ENCODE data around the gene KAZN. TPM values are rescaled to one million over a fixed set of nuclear protein-coding genes. Genes with fewer than 3 reads are reported as not detected.

The KAZN gene
- total and polyA plus RNA-seq, 2 of the 8 experiments (the other 6 are each of a cell fraction or from before 2014, with no cell fraction given) = 3.7 to 11.8 TPM

DNA sequence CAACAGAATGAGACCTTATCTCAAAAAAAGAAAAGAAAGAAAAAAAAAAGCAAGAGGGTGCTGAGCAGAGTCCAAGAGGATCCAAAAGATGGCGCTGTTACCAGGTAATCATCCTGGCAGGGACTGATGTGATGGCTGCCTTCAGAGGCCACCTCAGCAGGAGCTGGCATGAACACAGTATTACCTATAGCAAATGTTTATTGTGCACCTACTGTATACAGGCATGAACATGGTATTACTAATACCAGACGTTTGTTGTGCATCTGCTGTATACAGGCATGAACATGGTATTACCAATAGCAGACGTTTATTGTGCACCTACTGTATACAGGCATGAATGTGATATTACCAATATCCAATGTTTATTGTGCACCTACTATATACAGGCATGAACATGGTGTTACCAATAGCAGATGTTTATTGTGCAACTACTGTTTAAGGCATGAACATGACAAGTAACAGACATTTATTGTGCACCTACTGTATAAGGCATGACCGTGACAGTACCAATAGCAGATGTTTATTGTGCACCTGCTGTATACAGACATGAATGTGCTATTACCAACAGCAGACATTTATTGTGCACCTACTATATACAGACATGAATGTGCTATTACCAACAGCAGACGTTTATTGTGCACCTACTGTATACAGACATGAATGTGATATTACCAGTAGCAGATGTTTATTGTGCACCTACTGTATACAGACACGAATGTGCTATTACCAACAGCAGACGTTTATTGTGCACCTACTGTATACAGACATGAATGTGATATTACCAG is 439.9 kb downstream of the KAZN start:
- no peak overlapping the region for H3K27ac ChIP-seq (ENCODE audit: low read depth, low read length)
- POLR2A ChIA-PET (ENCODE audit: partially characterized antibody) = no interaction called here
- TF ChIP-seq, protein P1, sequence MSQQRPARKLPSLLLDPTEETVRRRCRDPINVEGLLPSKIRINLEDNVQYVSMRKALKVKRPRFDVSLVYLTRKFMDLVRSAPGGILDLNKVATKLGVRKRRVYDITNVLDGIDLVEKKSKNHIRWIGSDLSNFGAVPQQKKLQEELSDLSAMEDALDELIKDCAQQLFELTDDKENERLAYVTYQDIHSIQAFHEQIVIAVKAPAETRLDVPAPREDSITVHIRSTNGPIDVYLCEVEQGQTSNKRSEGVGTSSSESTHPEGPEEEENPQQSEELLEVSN (IDR thresholded peaks at IDR 0.05) = no peak
- TF ChIP-seq TAF7 (optimal IDR thresholded peaks at IDR 0.05; ENCODE audit: borderline replicate concordance, low read depth, low read length) (no peak), TBP (IDR thresholded peaks at IDR 0.05; ENCODE audit: low read depth, low read length) (no peak), POLR2AphosphoS5 (IDR thresholded peaks at IDR 0.05; ENCODE audit: low read depth, low read length) (no peak), YY1 (IDR thresholded peaks at IDR 0.05; ENCODE audit: low read depth, low read length) (peak; percentile 85), POU5F1 (IDR thresholded peaks at IDR 0.05; ENCODE audit: low read depth, low read length) (no peak), PHF8 (conservative IDR thresholded peaks at IDR 0.05; ENCODE audit: low read depth, low read length) (no peak), RAD21 (IDR thresholded peaks at IDR 0.05 in 1 of 2, conservative IDR thresholded peaks at IDR 0.05 in 1 of 2; ENCODE audit: low read depth in 2 of 2, low read length in 2 of 2) (peak; percentile 53 to 57)
- TF ChIP-seq, protein P2, sequence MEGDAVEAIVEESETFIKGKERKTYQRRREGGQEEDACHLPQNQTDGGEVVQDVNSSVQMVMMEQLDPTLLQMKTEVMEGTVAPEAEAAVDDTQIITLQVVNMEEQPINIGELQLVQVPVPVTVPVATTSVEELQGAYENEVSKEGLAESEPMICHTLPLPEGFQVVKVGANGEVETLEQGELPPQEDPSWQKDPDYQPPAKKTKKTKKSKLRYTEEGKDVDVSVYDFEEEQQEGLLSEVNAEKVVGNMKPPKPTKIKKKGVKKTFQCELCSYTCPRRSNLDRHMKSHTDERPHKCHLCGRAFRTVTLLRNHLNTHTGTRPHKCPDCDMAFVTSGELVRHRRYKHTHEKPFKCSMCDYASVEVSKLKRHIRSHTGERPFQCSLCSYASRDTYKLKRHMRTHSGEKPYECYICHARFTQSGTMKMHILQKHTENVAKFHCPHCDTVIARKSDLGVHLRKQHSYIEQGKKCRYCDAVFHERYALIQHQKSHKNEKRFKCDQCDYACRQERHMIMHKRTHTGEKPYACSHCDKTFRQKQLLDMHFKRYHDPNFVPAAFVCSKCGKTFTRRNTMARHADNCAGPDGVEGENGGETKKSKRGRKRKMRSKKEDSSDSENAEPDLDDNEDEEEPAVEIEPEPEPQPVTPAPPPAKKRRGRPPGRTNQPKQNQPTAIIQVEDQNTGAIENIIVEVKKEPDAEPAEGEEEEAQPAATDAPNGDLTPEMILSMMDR (IDR thresholded peaks at IDR 0.05; ENCODE audit: control extremely low read depth in 1 of 3, insufficient read depth in 1 of 3, low read depth in 1 of 3, low read length in 3 of 3) = peak; percentile 51 to 75 (median 65)

More for the DNA sequence above, 439.9 kb downstream of the KAZN start:
- no peaks in the 10 kb centered on the region for H3K36me3 ChIP-seq (ENCODE audit: control insufficient read depth in 2 of 4, insufficient read depth in 4 of 4, low read length in 3 of 4)
- H3K79me2 ChIP-seq (ENCODE audit: control insufficient read depth in 1 of 2, insufficient read depth in 2 of 2, low read length in 2 of 2) = no peaks in the 10 kb centered on the region
- H3K4me2 ChIP-seq (ENCODE audit: insufficient read depth in 1 of 2, low read depth in 2 of 2, low read length in 2 of 2) = no peak overlapping the region
- H3K23ac ChIP-seq (ENCODE audit: insufficient read length) = no peak overlapping the region
- H3K4me3 ChIP-seq (ENCODE audit: extremely low read depth in 1 of 4, insufficient read depth in 2 of 4, low read depth in 3 of 4, low read length in 4 of 4) = no peak overlapping the region
- H2BK120ac ChIP-seq (replicated peaks; ENCODE audit: low read depth, low read length) = no peak overlapping the region
- CTCF ChIA-PET (ENCODE audit: partially characterized antibody) = interaction anchor here (0.6 to 3.8 kb wide), 24 partner anchors 9 to 925 kb away, joined by 3 to 32 read pairs (median 3); no protein-coding TSS in a partner anchor
- H3K23me2 ChIP-seq (ENCODE audit: low read depth, low read length) = no peaks in the 10 kb centered on the region
- H3K56ac ChIP-seq (replicated peaks; ENCODE audit: insufficient read length, low read depth, low read length) = no peak overlapping the region
- H3K9me3 ChIP-seq (ENCODE audit: insufficient read depth in 2 of 2, low read depth in 1 of 2, low read length in 1 of 2) = no peaks in the 10 kb centered on the region
- H2AFZ ChIP-seq (ENCODE audit: low read length) = no peak overlapping the region
- H3K4ac ChIP-seq (replicated peaks; ENCODE audit: insufficient read length, low read depth, low read length) = no peak overlapping the region
- no peak overlapping the region for H2AK5ac ChIP-seq (ENCODE audit: low read depth, low read length)
- H3K14ac ChIP-seq (ENCODE audit: insufficient read length) = no peak overlapping the region
- FAIRE-seq (peak; percentile 68), DNase-seq (ENCODE audit: low read depth in 1 of 2, low spot score in 2 of 2) (no peak)
- no peak overlapping the region for H4K8ac ChIP-seq (ENCODE audit: extremely low read depth, insufficient read depth, low read length)
- H4K91ac ChIP-seq (replicated peaks; ENCODE audit: insufficient read length, low read length) = no peak overlapping the region
- no peaks in the 10 kb centered on the region for H4K20me1 ChIP-seq (replicated peaks in 1 of 2; ENCODE audit: control insufficient read depth in 1 of 2, insufficient read depth in 2 of 2, low read length in 2 of 2)
- WGBS, 2 experiments (ENCODE audit: extremely low coverage in 1 of 2, insufficient coverage in 1 of 2, insufficient read length in 1 of 2, insufficient replicate concordance in 2 of 2, low coverage in 1 of 2, low lambda C conversion rate in 2 of 2, missing lambda C conversion rate in 1 of 2) = 73% methylated on average over 4 of the region's 7 CpGs; no CpG with 5 or more reads in 1 of the 2 experiments
- no peaks in the 10 kb centered on the region for H3K4me1 ChIP-seq (replicated peaks in 1 of 4; ENCODE audit: control insufficient read depth in 3 of 4, insufficient read depth in 4 of 4, low read length in 3 of 4)
- H2BK12ac ChIP-seq (ENCODE audit: low read depth, low read length) = no peak overlapping the region
- no peak overlapping the region for H4K5ac ChIP-seq (ENCODE audit: insufficient read length, low read depth, low read length)
- H2BK15ac ChIP-seq (ENCODE audit: low read length) = no peak overlapping the region
- no peaks in the 10 kb centered on the region for H3K27me3 ChIP-seq (replicated peaks in 1 of 4; ENCODE audit: control insufficient read depth in 3 of 4, extremely low read depth in 1 of 4, insufficient read depth in 3 of 4, low read length in 3 of 4)
- no peak overlapping the region for H2BK5ac ChIP-seq (ENCODE audit: low read depth, low read length)
- no peak overlapping the region for H3K18ac ChIP-seq (ENCODE audit: extremely low read depth, low read length)
- H3K79me1 ChIP-seq (ENCODE audit: low read depth, low read length) = no peaks in the 10 kb centered on the region
- no peak overlapping the region for H3K9ac ChIP-seq (replicated peaks in 1 of 4; ENCODE audit: extremely low read depth in 1 of 4, low read depth in 3 of 4, low read length in 3 of 4)
- H2BK20ac ChIP-seq (ENCODE audit: low read length) = no peak overlapping the region
